Sciatic nerve (tissue), 2 donors: Measurements from ENCODE around the gene NFKB1. TPM values are rescaled to one million over a fixed set of nuclear protein-coding genes. Genes with fewer than 3 reads are reported as not detected.
"Not testable (repeated sequence)": the region's sequence is repeated elsewhere in the genome, so short reads cannot be mapped to it uniquely, and the experiment has no call there.

Source experiments
- ATAC-seq: fragments of 200-7000 bp; cut with Tn5 transposase; one replicate; pipeline ENCODE4 v1.9.1; 2020; ENCODE audit warnings: mild to moderate bottlenecking, moderate library complexity
- DNase-seq: peaks from one replicate; pipeline ENCODE4 v3.0.0-alpha.2; 2020; ENCODE audit warnings: low spot score
- intact Hi-C: fragments of 100-400 bp; cut with DNase I; formaldehyde crosslinking; loops from one replicate; pipeline ENCODE4 v1.14.2; 2022
- total RNA-seq: library from RNA; stranded (reverse); fragmentation: NEBNext Ultra II Directional; extraction: Animal tissue kit (Norgen Biotek cat#: 25700); gene quantifications from one replicate; pipeline ENCODE4 v1.2.1, GENCODE V29; 2021
- donor health status: DM: no; HTN: no; CAD: no.
- donor health status: DM: no; HTN: no; CAD: no.

The NFKB1 gene
- total RNA-seq, 1 donor from 2014 or later = 41.9 TPM

- no peak for DNase-seq
- ATAC-seq = no peak
- intact Hi-C loops = no loop called here
Observed at GRCh38 chr4:102552781-102553180, 51.6 kb downstream of the NFKB1 start.

- ATAC-seq (no peak), DNase-seq (no peak)
- intact Hi-C loops = no loop called here
Observed at GRCh38 chr4:102553982-102554381, 52.8 kb downstream of the NFKB1 start.

GRCh38 chr4:102554482-102554881 is 53.3 kb downstream of the NFKB1 start:
- ATAC-seq (peak; percentile 83), DNase-seq (no peak)
- intact Hi-C loops = no loop called here

- DNase-seq (no peak), ATAC-seq (no peak)
- intact Hi-C loops = no loop called here
Observed at GRCh38 chr4:102554992-102555391, 53.8 kb downstream of the NFKB1 start.

- ATAC-seq (no peak), DNase-seq (no peak)
- intact Hi-C loops = no loop called here
Observed at GRCh38 chr4:102557636-102558035, 56.5 kb downstream of the NFKB1 start.

- intact Hi-C loops = no loop called here
- no peak for ATAC-seq
- DNase-seq = no peak
Observed at GRCh38 chr4:102560115-102560514, 59.0 kb downstream of the NFKB1 start.

GRCh38 chr4:102560571-102561341 is 59.6 kb downstream of the NFKB1 start:
- no peak for DNase-seq
- intact Hi-C loops = no loop called here
- peak; percentile 74 for ATAC-seq

GRCh38 chr4:102563000-102563399 is 61.8 kb downstream of the NFKB1 start:
- no peak for ATAC-seq
- DNase-seq = no peak
- intact Hi-C loops = no loop called here

- no peak for ATAC-seq
- intact Hi-C loops = no loop called here
- no peak for DNase-seq
Observed at GRCh38 chr4:102564399-102565059, 63.4 kb downstream of the NFKB1 start.

- ATAC-seq (no peak), DNase-seq (no peak)
- intact Hi-C loops = no loop called here
Observed at GRCh38 chr4:102565696-102566095, 64.5 kb downstream of the NFKB1 start.

GRCh38 chr4:102566426-102566825 is 65.3 kb downstream of the NFKB1 start:
- DNase-seq (no peak), ATAC-seq (no peak)
- intact Hi-C loops = no loop called here

- intact Hi-C loops = no loop called here
- DNase-seq (no peak), ATAC-seq (no peak)
Observed at GRCh38 chr4:102567427-102567826, 66.3 kb downstream of the NFKB1 start.

GRCh38 chr4:102569200-102569599 is 68.0 kb downstream of the NFKB1 start:
- DNase-seq (no peak), ATAC-seq (no peak)
- intact Hi-C loops = no loop called here

GRCh38 chr4:102570211-102570610 is 69.1 kb downstream of the NFKB1 start:
- DNase-seq, intact Hi-C loops, ATAC-seq: not testable (repeated sequence)

- ATAC-seq = no peak
- intact Hi-C loops = no loop called here
Observed at GRCh38 chr4:102572452-102572851, 71.3 kb downstream of the NFKB1 start.

GRCh38 chr4:102574317-102574716 is 73.2 kb downstream of the NFKB1 start:
- ATAC-seq (peak; percentile 34), DNase-seq (no peak)
- intact Hi-C loops = no loop called here

More at GRCh38 chr4:102572452-102572851, 71.3 kb downstream of the NFKB1 start:
- no peak for DNase-seq

GRCh38 chr4:102575369-102576129 is 74.4 kb downstream of the NFKB1 start:
- ATAC-seq (no peak), DNase-seq (no peak)
- intact Hi-C loops = no loop called here

- intact Hi-C loops = no loop called here
- ATAC-seq (no peak), DNase-seq (no peak)
Observed at GRCh38 chr4:102578270-102578669, 77.1 kb downstream of the NFKB1 start.

- intact Hi-C loops = no loop called here
- ATAC-seq = no peak
- DNase-seq = no peak
Observed at GRCh38 chr4:102578819-102579218, 77.7 kb downstream of the NFKB1 start.
